H1 (cell line): ENCODE measurements around the gene CCL7. TPM values are rescaled to one million over a fixed set of nuclear protein-coding genes. Genes with fewer than 3 reads are reported as not detected.

Experiments
- GABPA ChIP-seq: IDR thresholded peaks from 2 replicates; pipeline ENCODE4 v1.6.1; 2011; ENCODE audit warnings: mild to moderate bottlenecking, low read length, moderate library complexity, borderline replicate concordance; ENCODE audit not compliant: insufficient read depth
- HDAC2 ChIP-seq, 2 experiments: fragments of 300-600 bp in 1 of 2; sonication (generic) in 1 of 2; IDR thresholded peaks; 2 replicates each; pipeline ENCODE4 v1.6.1; 2011 to 2012; ENCODE audit warnings: low read depth in 2 of 2, low read length in 2 of 2, mild to moderate bottlenecking in 2 of 2, moderate library complexity in 2 of 2, borderline replicate concordance in 1 of 2, inconsistent platforms in 1 of 2
- JUN ChIP-seq: IDR thresholded peaks from 2 replicates; pipeline ENCODE4 v1.6.1; 2011; ENCODE audit warnings: low read depth, mild to moderate bottlenecking, improper control_type of control experiment, low read length
- JUND ChIP-seq: IDR thresholded peaks from 2 replicates; pipeline ENCODE4 v1.6.1; 2011; ENCODE audit warnings: mild to moderate bottlenecking, improper control_type of control experiment, low read length
- MAFK ChIP-seq: IDR thresholded peaks from 2 replicates; pipeline ENCODE4 v1.6.1; 2012; ENCODE audit warnings: low read depth, mild to moderate bottlenecking, improper control_type of control experiment, low read length
- SP2 ChIP-seq: IDR thresholded peaks from 2 replicates; pipeline ENCODE4 v1.6.1; 2012; ENCODE audit warnings: mild to moderate bottlenecking, low read length, inconsistent platforms
- polyA plus RNA-seq, 7 experiments: library from polyadenylated mRNA; depleted of rRNA in 3 of 7; stranded (reverse) in 5 of 7; unstranded in 2 of 7; fragments of >200 nt in 5 of 7; fragments of 200-250 nt in 2 of 7; gene quantifications; 1 replicate in 5 of 7; 2 replicates in 1 of 7; 4 replicates in 1 of 7; pipeline versions ENCODE4 v1.2.1 to v1.2.3, GENCODE V29; 2011 to 2013; ENCODE audit warnings: missing spikeins in 2 of 7, mixed read lengths in 2 of 7
- total RNA-seq: library from RNA; stranded (reverse); fragmentation: NEBNext Ultra II Directional; extraction: Animal tissue kit (Norgen Biotek cat#: 25700); gene quantifications from 2 replicates; pipeline ENCODE4 v1.2.1, GENCODE V29; 2021
- TF ChIP-seq, protein P1 (sequence below): fragments of 300-600 bp; sonication (generic); IDR thresholded peaks from 2 replicates; pipeline ENCODE4 v1.7.1; 2012; ENCODE audit warnings: low read length, moderate library complexity, mild to moderate bottlenecking, inconsistent platforms; ENCODE audit not compliant: insufficient replicate concordance
- TF ChIP-seq, protein P2 (sequence below): IDR thresholded peaks from 2 replicates; pipeline ENCODE4 v1.6.1; 2012; ENCODE audit warnings: inconsistent platforms
- TF ChIP-seq, protein P3 (sequence below): IDR thresholded peaks from 2 replicates; pipeline ENCODE4 v1.6.1; 2012; ENCODE audit warnings: low read length, inconsistent platforms

The CCL7 gene
- total and polyA plus RNA-seq, 2 of the 8 experiments (the other 6 are each of a cell fraction or from before 2014, with no cell fraction given): not detected

DNA sequence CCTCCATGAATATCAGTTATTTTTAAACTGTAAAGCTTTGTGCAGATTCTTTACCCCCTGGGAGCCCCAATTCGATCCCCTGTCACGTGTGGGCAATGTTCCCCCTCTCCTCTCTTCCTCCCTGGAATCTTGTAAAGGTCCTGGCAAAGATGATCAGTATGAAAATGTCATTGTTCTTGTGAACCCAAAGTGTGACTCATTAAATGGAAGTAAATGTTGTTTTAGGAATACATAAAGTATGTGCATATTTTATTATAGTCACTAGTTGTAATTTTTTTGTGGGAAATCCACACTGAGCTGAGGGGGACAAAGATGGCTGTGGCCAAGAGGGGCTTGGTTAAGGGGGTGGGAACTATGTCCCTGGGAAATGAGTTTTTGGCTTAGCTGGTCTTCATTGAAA lies 17.9 kb downstream of the CCL7 start (continued):
- TF ChIP-seq, protein P1, sequence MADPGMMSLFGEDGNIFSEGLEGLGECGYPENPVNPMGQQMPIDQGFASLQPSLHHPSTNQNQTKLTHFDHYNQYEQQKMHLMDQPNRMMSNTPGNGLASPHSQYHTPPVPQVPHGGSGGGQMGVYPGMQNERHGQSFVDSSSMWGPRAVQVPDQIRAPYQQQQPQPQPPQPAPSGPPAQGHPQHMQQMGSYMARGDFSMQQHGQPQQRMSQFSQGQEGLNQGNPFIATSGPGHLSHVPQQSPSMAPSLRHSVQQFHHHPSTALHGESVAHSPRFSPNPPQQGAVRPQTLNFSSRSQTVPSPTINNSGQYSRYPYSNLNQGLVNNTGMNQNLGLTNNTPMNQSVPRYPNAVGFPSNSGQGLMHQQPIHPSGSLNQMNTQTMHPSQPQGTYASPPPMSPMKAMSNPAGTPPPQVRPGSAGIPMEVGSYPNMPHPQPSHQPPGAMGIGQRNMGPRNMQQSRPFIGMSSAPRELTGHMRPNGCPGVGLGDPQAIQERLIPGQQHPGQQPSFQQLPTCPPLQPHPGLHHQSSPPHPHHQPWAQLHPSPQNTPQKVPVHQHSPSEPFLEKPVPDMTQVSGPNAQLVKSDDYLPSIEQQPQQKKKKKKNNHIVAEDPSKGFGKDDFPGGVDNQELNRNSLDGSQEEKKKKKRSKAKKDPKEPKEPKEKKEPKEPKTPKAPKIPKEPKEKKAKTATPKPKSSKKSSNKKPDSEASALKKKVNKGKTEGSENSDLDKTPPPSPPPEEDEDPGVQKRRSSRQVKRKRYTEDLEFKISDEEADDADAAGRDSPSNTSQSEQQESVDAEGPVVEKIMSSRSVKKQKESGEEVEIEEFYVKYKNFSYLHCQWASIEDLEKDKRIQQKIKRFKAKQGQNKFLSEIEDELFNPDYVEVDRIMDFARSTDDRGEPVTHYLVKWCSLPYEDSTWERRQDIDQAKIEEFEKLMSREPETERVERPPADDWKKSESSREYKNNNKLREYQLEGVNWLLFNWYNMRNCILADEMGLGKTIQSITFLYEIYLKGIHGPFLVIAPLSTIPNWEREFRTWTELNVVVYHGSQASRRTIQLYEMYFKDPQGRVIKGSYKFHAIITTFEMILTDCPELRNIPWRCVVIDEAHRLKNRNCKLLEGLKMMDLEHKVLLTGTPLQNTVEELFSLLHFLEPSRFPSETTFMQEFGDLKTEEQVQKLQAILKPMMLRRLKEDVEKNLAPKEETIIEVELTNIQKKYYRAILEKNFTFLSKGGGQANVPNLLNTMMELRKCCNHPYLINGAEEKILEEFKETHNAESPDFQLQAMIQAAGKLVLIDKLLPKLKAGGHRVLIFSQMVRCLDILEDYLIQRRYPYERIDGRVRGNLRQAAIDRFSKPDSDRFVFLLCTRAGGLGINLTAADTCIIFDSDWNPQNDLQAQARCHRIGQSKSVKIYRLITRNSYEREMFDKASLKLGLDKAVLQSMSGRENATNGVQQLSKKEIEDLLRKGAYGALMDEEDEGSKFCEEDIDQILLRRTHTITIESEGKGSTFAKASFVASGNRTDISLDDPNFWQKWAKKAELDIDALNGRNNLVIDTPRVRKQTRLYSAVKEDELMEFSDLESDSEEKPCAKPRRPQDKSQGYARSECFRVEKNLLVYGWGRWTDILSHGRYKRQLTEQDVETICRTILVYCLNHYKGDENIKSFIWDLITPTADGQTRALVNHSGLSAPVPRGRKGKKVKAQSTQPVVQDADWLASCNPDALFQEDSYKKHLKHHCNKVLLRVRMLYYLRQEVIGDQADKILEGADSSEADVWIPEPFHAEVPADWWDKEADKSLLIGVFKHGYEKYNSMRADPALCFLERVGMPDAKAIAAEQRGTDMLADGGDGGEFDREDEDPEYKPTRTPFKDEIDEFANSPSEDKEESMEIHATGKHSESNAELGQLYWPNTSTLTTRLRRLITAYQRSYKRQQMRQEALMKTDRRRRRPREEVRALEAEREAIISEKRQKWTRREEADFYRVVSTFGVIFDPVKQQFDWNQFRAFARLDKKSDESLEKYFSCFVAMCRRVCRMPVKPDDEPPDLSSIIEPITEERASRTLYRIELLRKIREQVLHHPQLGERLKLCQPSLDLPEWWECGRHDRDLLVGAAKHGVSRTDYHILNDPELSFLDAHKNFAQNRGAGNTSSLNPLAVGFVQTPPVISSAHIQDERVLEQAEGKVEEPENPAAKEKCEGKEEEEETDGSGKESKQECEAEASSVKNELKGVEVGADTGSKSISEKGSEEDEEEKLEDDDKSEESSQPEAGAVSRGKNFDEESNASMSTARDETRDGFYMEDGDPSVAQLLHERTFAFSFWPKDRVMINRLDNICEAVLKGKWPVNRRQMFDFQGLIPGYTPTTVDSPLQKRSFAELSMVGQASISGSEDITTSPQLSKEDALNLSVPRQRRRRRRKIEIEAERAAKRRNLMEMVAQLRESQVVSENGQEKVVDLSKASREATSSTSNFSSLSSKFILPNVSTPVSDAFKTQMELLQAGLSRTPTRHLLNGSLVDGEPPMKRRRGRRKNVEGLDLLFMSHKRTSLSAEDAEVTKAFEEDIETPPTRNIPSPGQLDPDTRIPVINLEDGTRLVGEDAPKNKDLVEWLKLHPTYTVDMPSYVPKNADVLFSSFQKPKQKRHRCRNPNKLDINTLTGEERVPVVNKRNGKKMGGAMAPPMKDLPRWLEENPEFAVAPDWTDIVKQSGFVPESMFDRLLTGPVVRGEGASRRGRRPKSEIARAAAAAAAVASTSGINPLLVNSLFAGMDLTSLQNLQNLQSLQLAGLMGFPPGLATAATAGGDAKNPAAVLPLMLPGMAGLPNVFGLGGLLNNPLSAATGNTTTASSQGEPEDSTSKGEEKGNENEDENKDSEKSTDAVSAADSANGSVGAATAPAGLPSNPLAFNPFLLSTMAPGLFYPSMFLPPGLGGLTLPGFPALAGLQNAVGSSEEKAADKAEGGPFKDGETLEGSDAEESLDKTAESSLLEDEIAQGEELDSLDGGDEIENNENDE: no peak
- TF ChIP-seq GABPA (no peak), JUND (no peak), JUN (no peak), SP2 (no peak), MAFK (no peak), HDAC2 (IDR thresholded peaks at IDR 0.05; ENCODE audit: borderline replicate concordance in 1 of 2, low read depth in 2 of 2, low read length in 2 of 2) (no peak)
- TF ChIP-seq, protein P2, sequence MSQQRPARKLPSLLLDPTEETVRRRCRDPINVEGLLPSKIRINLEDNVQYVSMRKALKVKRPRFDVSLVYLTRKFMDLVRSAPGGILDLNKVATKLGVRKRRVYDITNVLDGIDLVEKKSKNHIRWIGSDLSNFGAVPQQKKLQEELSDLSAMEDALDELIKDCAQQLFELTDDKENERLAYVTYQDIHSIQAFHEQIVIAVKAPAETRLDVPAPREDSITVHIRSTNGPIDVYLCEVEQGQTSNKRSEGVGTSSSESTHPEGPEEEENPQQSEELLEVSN: no peak
- TF ChIP-seq, protein P3, sequence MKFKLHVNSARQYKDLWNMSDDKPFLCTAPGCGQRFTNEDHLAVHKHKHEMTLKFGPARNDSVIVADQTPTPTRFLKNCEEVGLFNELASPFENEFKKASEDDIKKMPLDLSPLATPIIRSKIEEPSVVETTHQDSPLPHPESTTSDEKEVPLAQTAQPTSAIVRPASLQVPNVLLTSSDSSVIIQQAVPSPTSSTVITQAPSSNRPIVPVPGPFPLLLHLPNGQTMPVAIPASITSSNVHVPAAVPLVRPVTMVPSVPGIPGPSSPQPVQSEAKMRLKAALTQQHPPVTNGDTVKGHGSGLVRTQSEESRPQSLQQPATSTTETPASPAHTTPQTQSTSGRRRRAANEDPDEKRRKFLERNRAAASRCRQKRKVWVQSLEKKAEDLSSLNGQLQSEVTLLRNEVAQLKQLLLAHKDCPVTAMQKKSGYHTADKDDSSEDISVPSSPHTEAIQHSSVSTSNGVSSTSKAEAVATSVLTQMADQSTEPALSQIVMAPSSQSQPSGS: no peak
